NCI-H2029 treated with DMSO at 0.1 percent for 48 hours (cell line): ENCODE data around the gene RAB1B.
"Not testable (repeated sequence)": the region's sequence is repeated elsewhere in the genome, so short reads cannot be mapped to it uniquely, and the experiment has no call there.

Experiments used
- DNase-seq: peaks from one replicate; lab custom pipeline; 2025; lab: John Stamatoyannopoulos, UW

RAB1B gene

DNA sequence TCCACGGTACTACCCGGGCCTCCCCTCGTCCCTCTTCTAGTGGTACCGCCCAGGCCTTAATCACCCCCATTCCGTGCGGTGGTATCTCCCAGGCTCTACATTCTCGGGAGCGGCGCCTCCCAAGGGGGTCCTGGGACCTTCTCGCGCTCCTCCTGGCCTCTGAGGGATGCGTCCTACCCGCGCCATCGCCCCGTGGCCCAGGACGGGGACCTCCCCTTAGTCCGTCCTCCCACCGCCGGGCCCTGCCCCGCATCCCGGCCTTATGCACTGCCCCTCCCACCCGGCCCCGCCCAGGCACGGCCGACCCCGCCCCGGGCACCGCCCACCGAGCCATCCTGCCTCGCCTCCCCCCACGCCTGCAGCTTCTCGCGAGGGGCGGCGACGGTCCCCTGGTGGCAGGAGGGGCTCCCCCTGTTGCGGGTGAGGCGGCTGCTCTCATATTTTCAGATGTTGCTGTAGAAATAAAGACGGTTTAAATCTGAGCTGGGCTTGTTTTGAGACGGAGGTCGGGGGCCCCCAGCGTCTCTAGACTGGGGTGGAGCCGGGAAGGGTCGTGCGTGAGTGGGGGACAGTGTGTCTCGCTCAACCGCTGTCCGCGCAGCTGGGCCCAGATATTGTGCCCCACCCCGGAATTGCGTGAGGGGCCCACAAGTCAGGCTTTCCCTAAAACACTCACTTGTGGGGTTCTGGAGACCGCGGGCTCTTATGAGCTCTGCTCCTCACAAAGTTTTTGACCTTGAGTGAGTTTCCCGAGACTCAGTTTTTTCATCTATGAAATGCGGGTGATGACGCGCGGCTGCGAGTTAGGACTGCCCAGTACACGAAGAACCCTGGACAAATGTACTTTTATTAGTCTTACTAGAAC, 828 bp upstream of the RAB1B start:
- DNase-seq: no peak

DNA sequence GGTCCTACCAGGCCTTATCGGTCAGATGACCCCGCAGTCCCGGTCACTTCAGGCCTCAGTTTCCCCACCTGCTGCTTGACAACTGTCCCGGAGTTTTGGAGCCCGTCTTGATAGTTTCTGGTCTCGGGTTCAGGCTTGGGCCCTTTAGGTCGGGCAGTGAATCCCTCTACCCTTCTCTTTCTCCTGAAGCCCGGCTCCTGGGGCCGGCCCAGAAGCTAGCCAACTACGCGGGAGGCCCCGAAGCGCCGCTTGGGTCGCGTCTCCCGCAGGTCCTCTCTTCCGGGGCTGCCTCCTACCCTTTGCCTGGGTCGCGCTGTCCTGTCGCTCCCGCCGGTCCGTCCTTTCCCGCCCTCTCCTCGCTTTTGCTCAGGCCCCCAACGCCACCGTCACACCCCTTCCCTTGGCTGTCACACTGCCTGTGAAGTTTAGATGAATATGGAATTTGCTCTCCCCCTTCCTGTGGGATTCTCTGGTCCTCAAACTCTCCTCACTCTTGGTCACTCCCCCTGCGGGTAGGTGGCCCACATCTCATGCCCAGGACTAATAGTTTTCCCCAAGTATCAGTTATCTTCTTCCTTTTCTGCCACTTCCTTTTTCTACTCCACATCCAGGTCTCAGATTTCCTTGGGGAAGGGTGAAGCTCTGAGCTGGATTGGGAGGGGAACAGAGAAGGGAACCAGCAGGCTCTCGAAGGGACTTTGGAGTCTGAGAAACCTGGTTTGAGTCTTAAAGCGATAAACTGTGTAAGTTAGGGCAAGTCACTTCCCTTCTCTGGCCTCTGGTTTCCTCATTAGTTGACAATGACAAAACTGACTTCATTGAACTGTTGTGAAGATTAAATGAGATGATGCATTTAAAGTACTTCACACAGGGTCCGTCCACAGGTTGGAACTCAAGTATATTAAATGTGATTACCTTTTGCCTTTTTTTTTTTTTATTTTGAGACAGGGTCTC, 790 bp downstream of the RAB1B start:
- no peak for DNase-seq

DNA sequence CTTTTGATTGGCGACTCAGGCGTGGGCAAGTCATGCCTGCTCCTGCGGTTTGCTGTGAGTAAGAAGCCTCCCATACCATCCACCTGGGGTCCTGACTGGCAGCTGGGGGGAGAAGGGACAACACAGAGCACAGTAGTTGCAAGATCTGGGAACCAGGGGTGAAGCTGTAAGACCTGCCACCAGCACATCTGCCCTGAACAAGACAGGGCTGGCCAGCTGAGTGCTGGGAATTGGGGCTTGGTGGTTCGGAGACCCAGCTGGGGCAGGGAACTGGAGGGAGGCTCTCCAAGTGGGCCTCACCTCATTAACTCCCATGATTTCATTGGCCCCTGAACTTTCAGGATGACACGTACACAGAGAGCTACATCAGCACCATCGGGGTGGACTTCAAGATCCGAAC, 3.4 kb downstream of the RAB1B start:
- no peak for DNase-seq

DNA sequence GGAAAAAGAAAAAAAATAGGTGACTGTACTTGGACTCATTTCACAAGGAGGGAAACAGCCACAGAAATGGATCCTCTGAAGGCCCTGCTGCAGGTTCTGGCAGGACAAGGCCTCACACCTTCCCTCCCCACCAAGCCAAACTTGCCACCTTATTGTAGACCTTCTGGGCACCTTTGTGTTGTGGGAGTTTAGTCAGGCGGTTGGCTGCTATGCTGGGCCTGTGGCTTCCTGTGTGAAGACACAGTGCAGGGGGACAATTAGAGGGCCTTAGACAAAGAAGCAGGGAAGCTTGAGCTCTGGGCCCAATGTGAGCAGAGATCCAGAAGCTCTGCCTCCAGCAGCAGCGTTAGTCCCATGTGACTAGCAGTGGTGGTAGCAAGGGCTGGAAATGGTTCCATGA, 4.2 kb downstream of the RAB1B start:
- DNase-seq: no peak

DNA sequence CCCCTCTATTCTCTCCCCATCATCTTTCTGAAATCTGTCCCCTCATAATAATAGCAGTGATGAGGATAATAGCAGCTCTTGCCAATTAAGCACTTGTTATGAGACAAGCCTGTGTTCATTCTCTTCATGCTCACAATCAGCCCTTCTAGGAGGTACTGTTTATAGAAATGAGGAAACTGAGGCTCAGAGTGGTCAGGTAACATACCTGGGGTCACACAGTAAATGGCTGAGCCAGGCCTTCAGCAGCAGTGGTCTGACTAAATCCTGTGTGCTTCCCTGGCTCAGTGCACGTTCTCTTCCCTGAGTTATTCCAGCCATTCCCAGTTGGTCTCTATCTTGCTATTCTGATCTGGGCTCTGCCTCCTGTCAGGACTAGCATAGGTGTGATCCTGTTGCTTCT, 5.8 kb downstream of the RAB1B start:
- no peak for DNase-seq

DNA sequence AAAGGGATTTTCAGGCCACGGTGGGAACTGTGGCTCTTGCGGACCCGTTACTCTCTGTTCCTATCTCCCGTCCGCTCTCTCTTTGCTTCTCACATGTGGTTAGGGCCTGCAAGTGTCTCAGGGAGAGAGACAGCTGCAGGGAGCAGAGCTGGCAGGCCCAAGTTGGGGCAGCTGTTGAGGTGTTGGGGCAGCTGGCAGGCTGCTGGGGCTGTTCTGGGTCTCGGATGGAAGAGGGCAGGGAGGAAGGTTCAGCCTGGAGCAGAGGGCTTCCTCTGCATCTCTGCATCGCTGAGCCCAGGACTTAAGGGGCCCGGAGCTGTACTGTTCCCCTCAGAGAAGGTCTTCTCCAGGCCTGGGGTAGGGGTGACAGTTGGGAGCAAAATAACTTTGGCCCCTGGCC, 7.0 kb downstream of the RAB1B start:
- no peak for DNase-seq

DNA sequence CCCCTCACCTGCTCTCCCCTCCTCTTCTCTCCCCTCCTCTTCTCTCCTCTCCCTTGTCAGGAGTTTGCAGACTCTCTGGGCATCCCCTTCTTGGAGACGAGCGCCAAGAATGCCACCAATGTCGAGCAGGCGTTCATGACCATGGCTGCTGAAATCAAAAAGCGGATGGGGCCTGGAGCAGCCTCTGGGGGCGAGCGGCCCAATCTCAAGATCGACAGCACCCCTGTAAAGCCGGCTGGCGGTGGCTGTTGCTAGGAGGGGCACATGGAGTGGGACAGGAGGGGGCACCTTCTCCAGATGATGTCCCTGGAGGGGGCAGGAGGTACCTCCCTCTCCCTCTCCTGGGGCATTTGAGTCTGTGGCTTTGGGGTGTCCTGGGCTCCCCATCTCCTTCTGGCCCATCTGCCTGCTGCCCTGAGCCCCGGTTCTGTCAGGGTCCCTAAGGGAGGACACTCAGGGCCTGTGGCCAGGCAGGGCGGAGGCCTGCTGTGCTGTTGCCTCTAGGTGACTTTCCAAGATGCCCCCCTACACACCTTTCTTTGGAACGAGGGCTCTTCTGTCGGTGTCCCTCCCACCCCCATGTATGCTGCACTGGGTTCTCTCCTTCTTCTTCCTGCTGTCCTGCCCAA, 7.7 kb downstream of the RAB1B start:
- no peak for DNase-seq

DNA sequence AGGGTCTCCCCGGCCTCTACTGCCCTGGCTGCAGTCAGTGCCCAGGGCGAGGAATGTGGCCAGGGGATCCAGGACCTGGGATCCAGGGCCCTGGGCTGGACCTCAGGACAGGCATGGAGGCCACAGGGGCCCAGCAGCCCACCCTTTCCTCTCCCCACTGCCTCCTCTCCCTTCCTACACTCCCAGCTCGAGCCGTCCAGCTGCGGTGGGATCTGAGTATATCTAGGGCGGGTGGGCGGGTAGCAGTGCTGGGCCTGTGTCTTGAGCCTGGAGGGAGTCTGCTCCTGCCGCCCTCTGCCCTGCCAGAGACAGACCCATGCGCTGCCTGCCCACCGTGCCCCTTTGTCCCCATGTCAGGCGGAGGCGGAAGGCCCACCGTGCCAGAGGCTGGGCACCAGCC, 8.2 kb downstream of the RAB1B start:
- not testable (repeated sequence) for DNase-seq

DNA sequence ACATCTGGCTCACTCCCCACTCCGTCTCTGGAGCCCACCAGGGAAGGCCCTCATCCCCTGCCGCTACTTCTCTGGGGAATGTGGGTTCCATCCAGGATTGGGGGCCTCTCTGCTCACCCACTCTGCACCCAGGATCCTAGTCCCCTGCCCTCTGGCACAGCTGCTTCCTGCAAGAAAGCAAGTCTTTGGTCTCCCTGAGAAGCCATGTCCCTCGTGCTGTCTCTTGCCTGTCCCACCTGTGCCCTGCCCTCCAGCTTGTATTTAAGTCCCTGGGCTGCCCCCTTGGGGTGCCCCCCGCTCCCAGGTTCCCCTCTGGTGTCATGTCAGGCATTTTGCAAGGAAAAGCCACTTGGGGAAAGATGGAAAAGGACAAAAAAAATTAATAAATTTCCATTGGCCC, 8.6 kb downstream of the RAB1B start:
- DNase-seq: not testable (repeated sequence)

DNA sequence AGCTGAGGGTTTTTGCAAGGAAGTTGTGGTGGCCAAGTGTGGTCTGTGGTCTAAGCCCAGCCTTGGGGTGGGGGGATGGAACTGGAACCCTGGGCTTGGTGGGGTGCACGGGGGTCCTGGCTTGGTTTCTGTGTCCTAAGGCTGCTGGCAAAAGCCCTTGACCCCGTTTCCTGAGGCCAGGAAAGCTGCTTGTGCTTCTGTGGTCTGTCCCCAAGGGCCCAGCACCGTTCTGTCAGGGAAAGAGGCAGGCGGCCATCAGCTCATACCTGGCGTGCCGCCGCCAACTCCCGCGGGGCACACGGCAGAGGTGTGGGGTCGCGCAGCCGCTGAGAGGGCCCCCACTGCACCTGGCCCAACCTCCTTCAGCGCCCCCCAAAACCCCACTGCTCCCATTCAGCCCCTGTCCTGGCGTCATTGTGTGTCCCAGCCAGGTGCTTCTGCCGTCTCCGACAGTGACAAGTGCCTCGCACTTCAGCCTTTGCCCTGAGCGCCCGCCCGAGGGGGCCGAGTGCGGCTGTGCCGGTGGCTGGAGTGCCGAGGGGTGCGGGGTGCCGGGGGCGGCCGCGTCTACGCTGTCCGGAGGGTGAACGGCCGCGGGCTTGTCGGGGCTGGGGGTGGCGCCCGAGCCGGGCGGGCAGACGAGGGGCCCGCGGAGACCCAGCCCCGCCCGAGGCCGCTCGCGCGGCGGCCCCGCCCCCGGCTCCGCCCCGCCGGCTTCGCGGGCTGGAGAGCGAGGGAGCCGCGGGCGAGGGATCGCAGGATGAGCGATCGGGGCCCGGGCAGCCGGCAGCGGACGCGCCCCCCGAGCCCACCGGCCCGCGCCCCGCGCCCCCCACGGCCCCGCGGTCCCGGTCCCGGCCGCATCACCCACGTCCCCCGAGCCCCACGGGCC, 9.3 kb downstream of the RAB1B start, which contains the start of gene CNIH2:
Gene CNIH2 (plus strand): TSS at position 705 of the 892 bp plus-strand sequence. CDS start 282 bp downstream, outside the sequence.
- no peak for DNase-seq

DNA sequence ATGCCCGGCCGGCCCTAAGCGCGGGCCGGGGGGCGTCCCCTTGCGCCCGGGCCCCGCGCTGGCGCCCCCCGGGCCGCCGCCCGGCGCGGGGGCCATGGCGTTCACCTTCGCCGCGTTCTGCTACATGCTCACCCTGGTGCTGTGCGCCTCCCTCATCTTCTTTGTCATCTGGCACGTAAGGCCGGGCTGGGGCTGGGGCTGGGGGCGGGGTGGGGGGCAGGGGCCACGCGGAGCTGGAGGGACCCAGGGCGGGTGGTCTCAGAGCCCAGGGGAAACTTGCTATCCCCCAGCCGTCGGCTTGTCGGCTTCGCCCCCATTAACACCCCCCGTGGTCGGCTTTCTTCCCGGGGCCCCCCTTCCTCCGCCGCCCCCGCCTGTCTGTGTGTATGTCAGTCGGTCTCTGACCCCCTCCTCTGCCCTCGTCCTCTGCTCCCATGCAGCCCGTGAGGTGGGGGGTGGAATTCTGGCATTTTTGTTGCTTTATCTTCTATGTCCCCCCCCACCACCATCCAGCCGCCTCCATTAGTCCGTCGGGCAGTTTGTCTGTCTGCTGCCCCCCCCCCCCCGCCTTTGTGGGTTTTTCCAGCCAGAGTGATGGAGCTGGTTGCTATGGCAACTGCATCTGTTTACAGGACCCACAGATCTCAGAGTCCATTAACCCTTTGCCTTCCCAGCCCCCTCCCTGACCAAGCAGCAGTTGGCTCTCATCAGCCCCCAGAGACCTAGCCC, 10.1 kb downstream of the RAB1B start:
- no peak for DNase-seq

DNA sequence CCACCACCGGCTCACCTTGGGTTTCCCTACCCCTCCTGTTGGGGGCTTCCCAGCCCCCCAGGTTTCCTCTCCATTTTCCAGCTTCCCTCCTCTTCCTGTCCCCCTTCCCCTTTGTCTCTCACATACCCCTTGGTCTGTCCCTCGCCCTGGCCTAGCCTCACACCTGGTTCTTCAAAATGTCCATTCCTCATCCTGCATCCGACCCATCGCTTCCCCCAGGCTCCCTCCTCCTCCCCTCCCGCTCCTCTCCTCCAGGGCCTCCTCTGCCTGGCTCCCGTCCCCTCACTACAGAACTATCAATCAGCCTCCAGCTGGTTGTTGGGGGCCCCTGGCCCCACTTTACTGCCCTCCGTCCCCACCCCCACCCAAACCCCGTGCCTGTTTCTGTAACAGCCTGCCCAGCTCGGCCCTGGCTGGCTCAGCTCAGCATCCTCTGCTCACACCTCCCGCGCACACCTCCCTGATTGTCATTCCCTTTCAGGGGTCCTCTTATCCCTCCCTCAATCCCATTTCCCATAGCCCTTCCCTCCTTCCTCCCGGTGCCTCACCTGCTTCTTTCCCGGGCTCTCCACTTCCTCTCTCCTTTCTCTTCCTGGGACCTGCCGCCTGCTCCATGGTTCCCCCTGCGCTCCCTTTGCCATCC, 10.8 kb downstream of the RAB1B start:
- DNase-seq: no peak

DNA sequence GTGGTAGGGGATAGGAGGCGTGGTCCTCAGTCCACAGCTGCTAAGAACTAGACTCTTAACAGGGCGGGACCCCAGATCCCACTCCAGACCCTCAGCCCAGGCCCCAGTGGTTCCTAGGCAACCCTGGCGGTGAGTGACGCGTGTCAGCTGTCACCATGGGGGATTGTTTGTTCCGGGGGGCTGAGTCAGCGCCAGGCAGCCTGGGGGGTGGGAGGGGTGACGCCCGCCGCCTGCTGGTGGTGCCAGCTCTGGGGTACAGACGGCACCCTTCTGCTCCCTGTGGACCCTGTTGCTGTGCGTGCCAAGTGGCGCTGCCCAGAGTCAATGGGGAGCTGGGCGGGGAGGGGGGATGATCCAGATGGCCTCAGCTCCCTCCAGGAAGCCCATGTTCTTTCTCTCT, 12.0 kb downstream of the RAB1B start:
- no peak for DNase-seq

DNA sequence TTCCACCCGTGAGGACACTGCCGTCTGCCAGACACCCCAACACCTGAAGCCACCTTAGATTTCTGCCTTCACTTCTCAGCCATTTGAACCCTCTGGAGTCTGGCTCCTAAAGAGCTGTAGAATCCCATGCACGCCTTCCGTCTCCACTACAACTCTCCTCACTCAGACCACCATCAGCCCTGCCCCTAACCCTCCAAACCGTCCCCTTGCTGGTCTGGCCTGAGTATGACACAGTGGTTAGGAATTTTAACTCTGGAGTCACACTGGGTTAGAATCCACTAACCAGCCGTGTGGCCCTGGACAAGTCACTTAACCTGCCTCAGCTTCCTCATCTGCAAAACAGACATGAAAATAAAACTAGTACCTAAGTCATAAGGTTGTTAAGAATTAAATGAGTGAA, 12.6 kb downstream of the RAB1B start:
- DNase-seq: no peak

DNA sequence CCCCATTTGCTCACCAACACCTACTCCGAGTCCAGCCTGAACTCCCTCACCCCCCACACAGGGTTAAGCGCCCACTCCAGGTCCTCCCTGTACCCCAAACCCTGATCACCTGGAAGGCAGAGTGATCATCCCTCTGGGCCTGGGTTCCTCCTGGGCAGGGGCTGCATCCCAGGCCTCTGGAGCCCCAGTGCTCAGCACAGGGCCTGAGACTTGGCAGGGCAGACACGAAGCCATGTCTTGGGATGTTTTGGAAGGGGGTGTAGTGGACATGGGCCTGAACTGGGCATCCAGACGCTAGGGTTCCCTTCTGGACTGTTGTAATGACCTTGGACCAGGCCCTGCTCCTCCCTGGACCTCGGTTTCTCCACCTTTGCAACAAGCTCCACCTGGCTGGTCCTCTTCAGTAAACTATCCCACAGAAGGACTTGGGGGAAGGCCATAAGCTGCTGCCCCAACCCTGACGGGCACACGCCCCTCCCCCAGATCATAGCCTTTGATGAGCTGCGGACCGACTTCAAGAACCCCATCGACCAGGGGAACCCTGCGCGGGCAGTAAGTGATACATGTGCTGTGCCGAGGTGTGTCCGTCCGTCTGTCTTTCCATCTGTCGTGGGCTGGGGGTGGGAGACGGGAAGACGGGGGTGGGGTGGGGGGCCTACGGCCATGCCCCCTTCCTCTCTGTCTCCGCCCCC, 13.5 kb downstream of the RAB1B start:
- no peak for DNase-seq

DNA sequence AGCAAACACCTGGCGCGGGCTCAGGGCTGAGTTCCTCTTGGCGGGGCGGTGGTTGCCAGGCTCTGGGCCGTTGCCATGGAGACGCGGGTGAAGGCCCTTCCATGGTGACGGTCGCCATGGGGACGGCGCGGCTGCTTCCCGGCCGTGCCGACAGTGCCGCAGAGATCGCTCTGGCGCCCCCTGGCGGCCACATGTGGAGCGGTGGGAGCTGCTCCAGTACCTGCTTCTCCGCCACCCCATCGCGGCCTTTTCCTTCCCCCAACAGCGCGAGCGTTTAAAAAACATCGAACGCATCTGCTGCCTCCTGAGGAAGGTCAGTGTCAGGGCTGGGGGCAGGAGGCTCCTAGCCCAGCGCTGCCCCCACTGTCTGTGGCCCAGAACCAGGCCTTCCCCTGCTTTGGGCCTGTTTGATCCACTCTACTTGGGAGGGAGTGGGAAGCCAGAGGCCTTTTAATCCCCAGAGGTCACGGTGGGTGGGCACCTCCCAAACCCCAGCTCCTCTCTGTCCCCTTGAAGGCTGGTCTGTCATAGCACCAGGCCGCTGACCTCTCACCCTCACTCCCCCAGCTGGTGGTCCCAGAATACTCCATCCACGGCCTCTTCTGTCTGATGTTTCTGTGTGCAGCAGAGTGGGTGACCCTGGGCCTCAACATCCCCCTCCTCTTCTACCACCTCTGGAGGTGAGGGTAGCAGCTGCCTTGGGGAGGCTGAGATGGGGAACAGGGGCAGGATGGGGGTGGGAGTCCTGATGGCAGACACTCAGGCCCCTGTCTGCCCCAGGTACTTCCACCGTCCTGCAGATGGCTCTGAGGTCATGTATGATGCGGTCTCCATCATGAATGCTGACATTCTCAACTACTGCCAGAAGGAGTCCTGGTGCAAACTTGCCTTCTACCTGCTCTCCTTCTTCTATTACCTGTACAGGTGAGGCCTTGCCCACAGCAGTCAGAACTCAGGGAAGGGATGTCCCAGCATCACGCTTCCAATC, 14.3 kb downstream of the RAB1B start:
- peak; percentile 89 for DNase-seq

DNA sequence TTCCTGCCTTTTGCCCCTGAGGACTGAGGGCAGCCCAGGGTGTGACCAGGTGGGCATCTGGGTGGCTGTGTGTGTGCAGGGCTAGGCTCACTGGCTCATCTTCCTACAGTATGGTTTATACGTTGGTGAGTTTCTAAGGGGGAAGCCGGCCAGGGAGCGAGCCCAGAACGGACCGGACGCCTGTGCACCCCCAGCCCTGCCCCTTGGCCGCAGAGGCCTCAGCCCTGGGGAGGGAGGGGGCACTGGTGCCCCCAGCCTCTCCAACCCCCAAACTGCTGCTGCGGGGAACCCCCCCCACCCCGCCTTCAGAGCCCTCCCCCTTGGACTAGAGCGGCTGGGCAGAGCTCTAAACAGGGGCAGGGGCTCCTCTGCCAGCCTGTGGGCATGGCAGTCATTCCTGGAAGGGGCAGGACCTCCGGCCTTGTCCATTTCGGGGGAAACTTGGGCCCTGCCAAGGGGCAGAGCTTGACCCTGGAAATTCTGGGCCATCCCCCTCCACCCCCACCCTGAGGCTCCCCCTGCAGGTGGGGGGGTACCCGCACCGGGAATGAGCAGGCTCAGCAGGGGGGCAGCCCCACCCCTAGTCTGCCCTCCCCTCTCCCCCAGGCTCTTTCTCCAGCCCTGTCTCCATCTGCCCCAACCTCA, 15.1 kb downstream of the RAB1B start:
- DNase-seq: no peak
